Stomach (tissue), 9 donors: Measurements from ENCODE around the gene NLRP3. TPM values are rescaled to one million over a fixed set of nuclear protein-coding genes. Genes with fewer than 3 reads are reported as not detected.

Source experiments
- DNase-seq, 2 donors: peaks; one replicate each; pipeline versions ENCODE4 v3.0.0 to v3.0.0-alpha.2; 2013 to 2019
- H3K27ac ChIP-seq, 5 donors: fragments of 200-600 bp in 4 of 5; sonication (generic) in 4 of 5; one replicate each; pipeline ENCODE4 v1.5.1; 2013 to 2019; ENCODE audit warnings: mild to moderate bottlenecking in 1 of 5, moderate library complexity in 1 of 5
- H3K27me3 ChIP-seq, 3 donors: fragments of 200-600 bp; sonication (generic); one replicate each; pipeline ENCODE4 v1.5.1; 2017 to 2019; ENCODE audit warnings: mixed run types in 1 of 3
- H3K36me3 ChIP-seq, 4 donors: fragments of 200-600 bp; sonication (generic); 1 replicate in 3 of 4; 2 replicates in 1 of 4; pipeline ENCODE4 v1.5.1; 2016 to 2019
- H3K4me1 ChIP-seq, 4 donors: fragments of 200-600 bp; sonication (generic); one replicate each; pipeline ENCODE4 v1.5.1; 2016 to 2019
- H3K4me3 ChIP-seq, 4 donors: fragments of 200-600 bp; sonication (generic) in 3 of 4; one replicate each; pipeline ENCODE4 v1.5.1; 2016 to 2019; ENCODE audit warnings: mild to moderate bottlenecking in 1 of 4
- H3K9me3 ChIP-seq, 4 donors: fragments of 200-600 bp; sonication (generic); one replicate each; pipeline ENCODE4 v1.5.1; 2016 to 2019
- CTCF ChIP-seq, 7 experiments: fragments of 450-650 bp in 4 of 7; fragments of 200-600 bp in 3 of 7; sonication (generic) in 3 of 7; IDR thresholded peaks; one replicate each; pipeline ENCODE4 v1.5.1; 2016 to 2019; ENCODE audit warnings: antibody characterized with exemption in 7 of 7, control low read depth in 2 of 7, mild to moderate bottlenecking in 1 of 7
- EP300 ChIP-seq: sonication (generic); formaldehyde crosslinking; IDR thresholded peaks from one replicate; pipeline ENCODE4 v1.6.1; 2017; ENCODE audit warnings: antibody characterized with exemption
- POLR2A ChIP-seq, 4 donors: fragments of 450-650 bp; IDR thresholded peaks; one replicate each; pipeline ENCODE4 v1.6.1; 2016; ENCODE audit warnings: antibody characterized with exemption in 4 of 4, control low read depth in 2 of 4, mild to moderate bottlenecking in 1 of 4, moderate library complexity in 1 of 4
- POLR2AphosphoS5 ChIP-seq, 3 donors: sonication (generic); formaldehyde crosslinking; IDR thresholded peaks; one replicate each; pipeline ENCODE4 v1.6.1; 2016; ENCODE audit warnings: antibody characterized with exemption in 3 of 3
- WGBS, 5 donors: extraction: QIAGEN DNeasy Blood & Tissue Kit in 3 of 5; methylation state at CpG; one replicate each; pipeline versions ENCODE4 v1.1.5 to v1.1.7; 2013 to 2018; 5-methylcytosine and 5-hydroxymethylcytosine counted together
- intact Hi-C: fragments of 100-400 bp; cut with DNase I; formaldehyde crosslinking; loops from one replicate; pipeline ENCODE4 v1.15.1; 2023; ENCODE audit warnings: low total_unique reads
- polyA plus RNA-seq, 3 donors: library from polyadenylated mRNA; stranded (reverse); fragments of 200-250 nt; gene quantifications; one replicate each; pipeline ENCODE4 v1.2.3, GENCODE V29; 2013
- total RNA-seq, 5 donors: library from RNA; depleted of rRNA; stranded (reverse); fragments of >200 nt; gene quantifications; one replicate each; pipeline versions ENCODE4 v1.1.0 to v1.2.3, GENCODE V29; 2014 to 2016
- donor health status: healthy with polysubstance abuse.
- donor health status: Bipolar disorder and iron deficiency.
- donor health status: healthy.

Gene NLRP3
- total and polyA plus RNA-seq, 8 donors: under 0.01 to 5.5 (median 2.0) TPM; not detected in 1

- Histone ChIP-seq H3K4me1 (no peaks in the 10 kb centered on the region), H3K4me3 (no peak overlapping the region), H3K27ac (no peak overlapping the region), H3K9me3 (no peaks in the 10 kb centered on the region), H3K36me3 (peaks cover 0 to 8% (median 0%) of the 10 kb centered on the region in 4 donors), H3K27me3 (peaks cover 0 to 11% (median 0%) of the 10 kb centered on the region in 3 donors)
- intact Hi-C loops: no loop called here
- 88 to 95% (median 92%) methylated on average over 9 of the region's 9 CpGs for WGBS, 5 donors
- no peak for DNase-seq
- no peak for TF ChIP-seq POLR2A (IDR thresholded peaks at IDR 0.05)
These were observed 3.4 kb downstream of the NLRP3 start for GRCh38 chr1:247419336-247419735.

DNA sequence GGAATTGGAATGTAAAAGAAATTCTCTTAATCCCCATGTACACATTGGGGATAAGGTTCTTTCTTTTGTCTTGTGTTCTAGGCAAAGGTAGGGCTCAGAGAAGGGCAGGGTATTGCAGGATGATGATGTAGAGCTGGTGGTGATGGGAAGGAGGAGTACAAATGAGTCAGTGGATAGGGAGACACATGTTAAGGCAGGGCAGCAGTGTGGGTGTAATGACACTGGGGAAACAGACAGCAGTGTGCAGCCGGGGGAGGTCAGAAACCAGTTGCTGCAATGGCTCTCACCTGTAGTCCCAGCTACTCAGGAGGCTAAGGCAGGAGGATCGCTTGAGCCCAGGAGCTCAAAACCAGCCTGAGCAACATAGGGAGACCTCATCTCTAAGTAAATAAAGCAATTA, 5.1 kb downstream of the NLRP3 start:
- peaks cover 0 to 11% (median 0%) of the 10 kb centered on the region in 3 donors for H3K27me3 ChIP-seq
- H3K36me3 ChIP-seq: peaks cover 0 to 11% (median 0%) of the 10 kb centered on the region in 4 donors
- H3K9me3 ChIP-seq: no peaks in the 10 kb centered on the region
- no peak overlapping the region for H3K4me3 ChIP-seq
- H3K27ac ChIP-seq: no peak overlapping the region
- no peak for DNase-seq
- intact Hi-C loops: no loop called here
- no peak for TF ChIP-seq CTCF (IDR thresholded peaks at IDR 0.05)
- no peak for TF ChIP-seq POLR2AphosphoS5 (IDR thresholded peaks at IDR 0.05)
- TF ChIP-seq EP300: no peak
- TF ChIP-seq POLR2A (IDR thresholded peaks at IDR 0.05): no peak
- H3K4me1 ChIP-seq: no peaks in the 10 kb centered on the region
- WGBS, 5 donors: 75 to 97% (median 88%) methylated on average over 2 of the region's 2 CpGs

GRCh38 chr1:247429496-247429895, 13.5 kb downstream of the NLRP3 start:
- Histone ChIP-seq H3K9me3 (no peaks in the 10 kb centered on the region), H3K4me1 (no peaks in the 10 kb centered on the region), H3K36me3 (peaks cover 0 to 2% (median 0%) of the 10 kb centered on the region in 4 donors), H3K27me3 (peaks cover 0 to 5% (median 0%) of the 10 kb centered on the region in 3 donors), H3K27ac (no peak overlapping the region), H3K4me3 (no peak overlapping the region)
- intact Hi-C loops: no loop called here
- no peak for DNase-seq
- TF ChIP-seq POLR2A (IDR thresholded peaks at IDR 0.05) (no peak), EP300 (no peak)
- 71 to 86% (median 76%) methylated on average over 6 of the region's 6 CpGs for WGBS, 5 donors

DNA sequence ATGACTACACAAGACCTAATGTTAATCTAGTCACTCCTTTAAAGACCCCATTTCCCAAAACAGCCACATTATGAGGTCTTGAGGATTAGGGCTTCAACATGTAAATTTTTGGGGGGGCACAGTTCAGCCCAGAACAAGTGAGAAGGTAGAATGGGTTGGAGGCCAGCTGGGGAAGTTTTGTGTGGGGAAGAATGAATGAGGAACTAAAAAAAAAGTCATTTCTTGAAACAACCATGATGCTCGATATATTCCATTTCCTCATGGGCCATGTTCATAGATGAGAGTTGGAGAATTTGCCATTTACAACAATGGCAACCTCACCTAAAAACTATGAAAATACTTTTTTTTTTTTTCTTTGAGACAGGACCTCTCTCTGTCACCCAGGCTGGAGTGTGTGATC, 14.5 kb downstream of the NLRP3 start:
- no peak for TF ChIP-seq POLR2A (IDR thresholded peaks at IDR 0.05)
- no peak for TF ChIP-seq EP300
- TF ChIP-seq POLR2AphosphoS5 (IDR thresholded peaks at IDR 0.05): no peak
- TF ChIP-seq CTCF (IDR thresholded peaks at IDR 0.05): no peak
- Histone ChIP-seq H3K36me3 (no peaks in the 10 kb centered on the region), H3K4me1 (no peaks in the 10 kb centered on the region), H3K4me3 (no peak overlapping the region), H3K27me3 (peaks cover 0 to 8% (median 0%) of the 10 kb centered on the region in 3 donors), H3K27ac (no peak overlapping the region), H3K9me3 (no peaks in the 10 kb centered on the region)
- intact Hi-C loops: no loop called here
- no peak for DNase-seq
- 68 to 88% (median 84%) methylated on average over 1 of the region's 1 CpG for WGBS, 5 donors

DNA sequence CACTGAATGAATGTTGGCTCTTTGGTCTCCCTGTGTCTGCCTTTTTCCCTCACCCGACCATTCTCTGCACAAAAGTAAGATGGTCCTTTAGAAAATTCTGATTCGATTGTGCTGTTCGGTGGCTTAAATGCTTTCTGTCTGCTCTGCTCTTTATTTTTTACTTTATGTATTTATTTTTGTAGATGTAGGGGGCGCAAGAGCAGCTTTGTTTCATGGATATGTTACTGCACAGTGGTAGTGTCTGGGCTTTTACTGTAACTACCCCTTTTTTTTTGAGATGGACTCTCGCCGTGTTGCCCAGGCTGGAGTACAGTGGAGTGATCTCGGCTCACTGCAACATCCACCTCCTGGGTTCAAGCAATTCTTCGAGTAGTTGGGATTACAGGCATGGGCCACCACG, 15.7 kb downstream of the NLRP3 start:
- 88 to 91% (median 89%) methylated on average over 9 of the region's 9 CpGs for WGBS, 5 donors
- no peak for DNase-seq
- no peaks in the 10 kb centered on the region for H3K4me1 ChIP-seq
- H3K4me3 ChIP-seq: no peak overlapping the region
- no peaks in the 10 kb centered on the region for H3K36me3 ChIP-seq
- TF ChIP-seq POLR2A (IDR thresholded peaks at IDR 0.05) (no peak), EP300 (no peak)
- intact Hi-C loops: no loop called here
- H3K27ac ChIP-seq: no peak overlapping the region
- no peaks in the 10 kb centered on the region for H3K9me3 ChIP-seq
- peaks cover 0 to 8% (median 0%) of the 10 kb centered on the region in 3 donors for H3K27me3 ChIP-seq

DNA sequence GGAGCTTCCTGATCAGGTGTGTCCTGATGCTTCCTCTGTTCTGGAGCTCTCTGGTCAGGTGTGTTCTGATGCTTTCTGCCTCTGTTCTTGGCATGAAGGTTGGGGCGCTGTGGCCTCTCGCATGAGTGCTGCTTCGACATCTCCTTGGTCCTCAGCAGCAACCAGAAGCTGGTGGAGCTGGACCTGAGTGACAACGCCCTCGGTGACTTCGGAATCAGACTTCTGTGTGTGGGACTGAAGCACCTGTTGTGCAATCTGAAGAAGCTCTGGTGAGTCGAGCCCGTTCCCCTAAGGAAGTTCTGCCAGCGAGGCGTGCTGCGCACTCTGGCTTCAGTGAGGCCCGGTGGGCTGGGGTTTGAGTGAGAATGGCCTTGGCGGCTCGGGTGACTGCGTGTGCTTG, 18.0 kb downstream of the NLRP3 start:
- TF ChIP-seq POLR2A (IDR thresholded peaks at IDR 0.05): no peak
- no peak for TF ChIP-seq CTCF (IDR thresholded peaks at IDR 0.05)
- TF ChIP-seq EP300: no peak
- TF ChIP-seq POLR2AphosphoS5 (IDR thresholded peaks at IDR 0.05): no peak
- intact Hi-C loops: no loop called here
- no peak overlapping the region for H3K27ac ChIP-seq
- no peak for DNase-seq
- WGBS, 5 donors: 86 to 92% (median 89%) methylated on average over 10 to 15 of the region's 15 CpGs
- H3K36me3 ChIP-seq: no peaks in the 10 kb centered on the region
- no peak overlapping the region for H3K4me3 ChIP-seq
- peaks cover 0 to 8% (median 0%) of the 10 kb centered on the region in 3 donors for H3K27me3 ChIP-seq
- H3K4me1 ChIP-seq: no peaks in the 10 kb centered on the region
- H3K9me3 ChIP-seq: no peaks in the 10 kb centered on the region
